Activated T-helper 2 cell treated with anti-CD3 and anti-CD28 coated beads, Interferon-gamma antibody, Interleukin-2, Interleukin-4, amounts not matched to agents 10 μg/mL and 5 μg/mL and 100 μg/mL, durations not matched to agents 14 hours and 24 hours and 36 hours (primary cell): Measurements from ENCODE around the gene PIK3CB. TPM values are rescaled to one million over a fixed set of nuclear protein-coding genes. Genes with fewer than 3 reads are reported as not detected.
A peak's percentile ranks its signal among the peaks of the same experiment; 100 is the strongest.
"Not testable (repeated sequence)": the region's sequence is repeated elsewhere in the genome, so short reads cannot be mapped to it uniquely, and the experiment has no call there.

ENCODE experiments used
- DNase-seq: peaks from one replicate; pipeline ENCODE4 v3.0.0; 2021; ENCODE audit warnings: low spot score
- H3K27ac Mint-ChIP-seq: one replicate; pipeline ENCODE4 v1.8.0; 2021; ENCODE audit warnings: mixed read lengths
- H3K27me3 Mint-ChIP-seq: one replicate; pipeline ENCODE4 v1.8.0; 2021; ENCODE audit warnings: low read depth, mixed read lengths
- H3K36me3 Mint-ChIP-seq: one replicate; pipeline ENCODE4 v1.8.0; 2021; ENCODE audit warnings: low read depth, mixed read lengths
- H3K4me1 Mint-ChIP-seq: one replicate; pipeline ENCODE4 v1.8.0; 2021; ENCODE audit warnings: low read depth, mixed read lengths
- H3K4me3 Mint-ChIP-seq: one replicate; pipeline ENCODE4 v1.8.0; 2021; ENCODE audit warnings: low read depth, mild to moderate bottlenecking, moderate library complexity, mixed read lengths
- H3K9me3 Mint-ChIP-seq: one replicate; pipeline ENCODE4 v1.8.0; 2021; ENCODE audit warnings: mixed read lengths
- intact Hi-C: fragments of 100-400 bp; cut with micrococcal nuclease; formaldehyde crosslinking; loops from one replicate; pipeline ENCODE4 v1.15.1; 2023
- total RNA-seq: library from RNA; stranded (reverse); gene quantifications from 2 replicates; pipeline ENCODE4 v1.2.3, GENCODE V29; 2022

The PIK3CB gene
- total RNA-seq, 1 donor from 2014 or later: 19.2 TPM

- H3K36me3 Mint-ChIP-seq, DNase-seq, H3K27ac Mint-ChIP-seq, H3K4me3 Mint-ChIP-seq, H3K9me3 Mint-ChIP-seq, H3K27me3 Mint-ChIP-seq: not testable (repeated sequence)
- intact Hi-C loops: loop anchor here (10.0 kb wide), 2 partner anchors 144 to 506 kb away; partner anchors contain the start of gene MRPS22
- H3K4me1 Mint-ChIP-seq: peaks cover 11% of the 10 kb centered on the region
These were observed 3.7 kb upstream of the PIK3CB start for GRCh38 chr3:138838385-138838784.

GRCh38 chr3:138835846-138836245 is 1.1 kb upstream of the PIK3CB start:
- peaks cover 15% of the 10 kb centered on the region for H3K4me1 Mint-ChIP-seq
- not testable (repeated sequence) for H3K27me3 Mint-ChIP-seq, H3K4me3 Mint-ChIP-seq, DNase-seq, H3K27ac Mint-ChIP-seq, H3K9me3 Mint-ChIP-seq
- intact Hi-C loops: loop anchor here (2.0 to 10.0 kb wide), 3 partner anchors 141 to 509 kb away; partner anchors contain the start of genes CEP70 and MRPS22
- H3K36me3 Mint-ChIP-seq: peaks cover 11% of the 10 kb centered on the region

GRCh38 chr3:138835397-138835757 is 649 bp upstream of the PIK3CB start:
- Mint-ChIP-seq H3K27me3 (no peaks in the 10 kb centered on the region), H3K27ac (peak overlapping the region; percentile 94), H3K4me1 (peaks cover 15% of the 10 kb centered on the region), H3K4me3 (peak overlapping the region; percentile 96), H3K36me3 (peaks cover 11% of the 10 kb centered on the region), H3K9me3 (no peaks in the 10 kb centered on the region)
- no peak for DNase-seq
- intact Hi-C loops: loop anchor here (2.0 to 10.0 kb wide), 3 partner anchors 141 to 509 kb away; partner anchors contain the start of genes CEP70 and MRPS22

- Mint-ChIP-seq H3K36me3 (peaks cover 22% of the 10 kb centered on the region), H3K9me3 (no peaks in the 10 kb centered on the region), H3K27me3 (no peaks in the 10 kb centered on the region), H3K4me3 (peak overlapping the region; percentile 95), H3K27ac (peak overlapping the region; percentile 89), H3K4me1 (peaks cover 16% of the 10 kb centered on the region)
- intact Hi-C loops: loop anchor here (1.0 to 10.0 kb wide), 6 partner anchors 53 to 647 kb away; partner anchors contain the start of genes ARMC8, CEP70 and MRPS22
- DNase-seq: no peak
These were observed 681 bp downstream of the PIK3CB start for GRCh38 chr3:138833899-138834595.

GRCh38 chr3:138832473-138833057 is 2.2 kb downstream of the PIK3CB start:
- H3K27ac Mint-ChIP-seq, H3K9me3 Mint-ChIP-seq, DNase-seq, H3K4me3 Mint-ChIP-seq, H3K27me3 Mint-ChIP-seq: not testable (repeated sequence)
- peaks cover 22% of the 10 kb centered on the region for H3K36me3 Mint-ChIP-seq
- peaks cover 16% of the 10 kb centered on the region for H3K4me1 Mint-ChIP-seq
- intact Hi-C loops: loop anchor here (5.0 to 10.0 kb wide), 3 partner anchors 138 to 645 kb away; partner anchors contain the start of genes ARMC8 and MRPS22

GRCh38 chr3:138829886-138830510 is 4.7 kb downstream of the PIK3CB start:
- no peaks in the 10 kb centered on the region for H3K9me3 Mint-ChIP-seq

GRCh38 chr3:138829097-138829496 is 5.6 kb downstream of the PIK3CB start:
- intact Hi-C loops: no loop called here
- H3K27ac Mint-ChIP-seq: no peak overlapping the region
- peaks cover 22% of the 10 kb centered on the region for H3K36me3 Mint-ChIP-seq
- H3K27me3 Mint-ChIP-seq: no peaks in the 10 kb centered on the region
- peaks cover 9% of the 10 kb centered on the region for H3K4me1 Mint-ChIP-seq
- H3K9me3 Mint-ChIP-seq: no peaks in the 10 kb centered on the region
- no peak overlapping the region for H3K4me3 Mint-ChIP-seq
- no peak for DNase-seq

More at GRCh38 chr3:138829886-138830510, 4.7 kb downstream of the PIK3CB start:
- Mint-ChIP-seq H3K36me3 (peaks cover 22% of the 10 kb centered on the region), H3K4me1 (peaks cover 10% of the 10 kb centered on the region), H3K27me3 (no peaks in the 10 kb centered on the region), H3K4me3 (no peak overlapping the region), H3K27ac (no peak overlapping the region)
- intact Hi-C loops: loop anchor here (5.0 to 10.0 kb wide), 3 partner anchors 135 to 643 kb away; partner anchors contain the start of genes ARMC8 and MRPS22
- no peak for DNase-seq

- Mint-ChIP-seq H3K27ac (no peak overlapping the region), H3K27me3 (no peaks in the 10 kb centered on the region), H3K36me3 (peaks cover 15% of the 10 kb centered on the region), H3K4me1 (peaks cover 1% of the 10 kb centered on the region), H3K4me3 (no peak overlapping the region), H3K9me3 (no peaks in the 10 kb centered on the region)
- no peak for DNase-seq
- intact Hi-C loops: no loop called here
These were observed 7.5 kb downstream of the PIK3CB start for GRCh38 chr3:138827222-138827621.

GRCh38 chr3:138825336-138825735 is 9.4 kb downstream of the PIK3CB start:
- no peaks in the 10 kb centered on the region for H3K27me3 Mint-ChIP-seq
- DNase-seq: no peak
- no peak overlapping the region for H3K27ac Mint-ChIP-seq

GRCh38 chr3:138824114-138824506 is 10.6 kb downstream of the PIK3CB start:
- Mint-ChIP-seq H3K4me1 (peaks cover 1% of the 10 kb centered on the region), H3K27me3 (no peaks in the 10 kb centered on the region), H3K4me3 (no peak overlapping the region), H3K36me3 (peaks cover 3% of the 10 kb centered on the region), H3K27ac (no peak overlapping the region), H3K9me3 (no peaks in the 10 kb centered on the region)
- intact Hi-C loops: no loop called here
- DNase-seq: no peak

More at GRCh38 chr3:138825336-138825735, 9.4 kb downstream of the PIK3CB start:
- intact Hi-C loops: no loop called here
- H3K4me3 Mint-ChIP-seq: no peak overlapping the region
- peaks cover 11% of the 10 kb centered on the region for H3K36me3 Mint-ChIP-seq
- H3K4me1 Mint-ChIP-seq: peaks cover 1% of the 10 kb centered on the region
- no peaks in the 10 kb centered on the region for H3K9me3 Mint-ChIP-seq

GRCh38 chr3:138820379-138820778 is 14.3 kb downstream of the PIK3CB start:
- H3K36me3 Mint-ChIP-seq, H3K4me3 Mint-ChIP-seq, H3K9me3 Mint-ChIP-seq, DNase-seq, H3K27ac Mint-ChIP-seq, intact Hi-C loops, H3K27me3 Mint-ChIP-seq: not testable (repeated sequence)
- H3K4me1 Mint-ChIP-seq: peaks cover 10% of the 10 kb centered on the region

GRCh38 chr3:138818185-138818860 is 16.4 kb downstream of the PIK3CB start:
- intact Hi-C loops: no loop called here
- no peak overlapping the region for H3K4me3 Mint-ChIP-seq
- H3K27ac Mint-ChIP-seq: no peak overlapping the region

More at GRCh38 chr3:138818185-138818860, 16.4 kb downstream of the PIK3CB start:
- Mint-ChIP-seq H3K9me3 (no peaks in the 10 kb centered on the region), H3K4me1 (peaks cover 18% of the 10 kb centered on the region), H3K36me3 (peaks cover 13% of the 10 kb centered on the region), H3K27me3 (no peaks in the 10 kb centered on the region)
- no peak for DNase-seq
